ENCODE data around the gene ZCCHC13.

- TF ChIP-seq CTCF (IDR thresholded peaks at IDR 0.05) (no peak), POLR2A (IDR thresholded peaks at IDR 0.05) (no peak), EP300 (IDR thresholded peaks at IDR 0.05) (no peak), POLR2AphosphoS5 (IDR thresholded peaks at IDR 0.05) (no peak)
Measured at GRCh38 chrX:74340051-74340450, 36.1 kb downstream of the ZCCHC13 start.

Measured in upper lobe of left lung (tissue), 4 donors.